Natural killer cell treated with Interleukin-12 subunit alpha and Interleukin-12 subunit beta and Interleukin-15 and Interleukin-18, amount 100 ng/mL, for 72 hours (primary cell): ENCODE measurements around the gene MRAP2. TPM values are rescaled to one million over a fixed set of nuclear protein-coding genes. Genes with fewer than 3 reads are reported as not detected.

Experiments used
- ATAC-seq, 2 donors: fragments of 150-1000 bp; cut with Tn5 transposase in 1 of 2; sonication (Bioruptor Pico), chemical (Tn5 transposase) in 1 of 2; 2 replicates each; pipeline ENCODE4 v1.10.0; 2021
- DNase-seq: peaks from one replicate; pipeline ENCODE4 v3.0.0; 2022; ENCODE audit warnings: low spot score
- H3K27ac Mint-ChIP-seq, 2 donors: 1 replicate in 1 of 2; 2 replicates in 1 of 2; pipeline ENCODE4 v1.8.0; 2022; ENCODE audit warnings: mixed read lengths in 2 of 2, mild to moderate bottlenecking in 1 of 2, moderate library complexity in 1 of 2
- H3K27me3 Mint-ChIP-seq, 2 donors: 1 replicate in 1 of 2; 2 replicates in 1 of 2; pipeline ENCODE4 v1.8.0; 2022; ENCODE audit warnings: mixed read lengths in 2 of 2
- H3K36me3 Mint-ChIP-seq: one replicate; pipeline ENCODE4 v1.8.0; 2022; ENCODE audit warnings: mixed read lengths
- H3K4me1 Mint-ChIP-seq, 2 donors: 1 replicate in 1 of 2; 2 replicates in 1 of 2; pipeline ENCODE4 v1.8.0; 2022; ENCODE audit warnings: low read depth in 2 of 2, mixed read lengths in 2 of 2, mild to moderate bottlenecking in 1 of 2
- H3K4me3 Mint-ChIP-seq: one replicate; pipeline ENCODE4 v1.8.0; 2022; ENCODE audit warnings: mixed read lengths
- H3K9me3 Mint-ChIP-seq: 2 replicates; pipeline ENCODE4 v1.8.0; 2022; ENCODE audit warnings: mixed read lengths
- total RNA-seq, 2 donors: library from RNA; stranded (reverse); gene quantifications; one replicate each; pipeline ENCODE4 v1.2.3, GENCODE V29; 2022

Gene MRAP2
- total RNA-seq, 2 donors from 2014 or later, result not detected

DNA sequence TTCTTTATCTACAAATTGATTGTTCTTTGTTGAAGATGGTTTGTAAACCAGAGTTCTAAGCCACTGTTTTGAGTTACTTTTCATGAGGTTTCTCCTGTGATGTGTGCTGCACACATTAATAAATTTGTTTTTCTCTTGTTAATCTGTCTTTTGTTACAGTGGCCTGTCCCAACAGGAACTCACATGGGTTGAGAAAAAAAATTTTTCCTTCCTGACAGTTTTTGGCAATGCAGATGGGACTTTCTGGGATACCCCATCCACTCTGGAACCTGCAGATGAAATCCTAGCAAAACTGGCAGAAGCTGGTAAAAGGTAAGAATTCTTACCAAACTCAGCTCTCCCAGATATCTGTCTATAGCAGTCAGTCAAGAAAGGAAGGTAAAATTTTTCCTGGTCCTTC is 105.7 kb downstream of the MRAP2 start:
- no peak overlapping the region for H3K4me3 Mint-ChIP-seq
- no peak overlapping the region for H3K27ac Mint-ChIP-seq
- no peaks in the 10 kb centered on the region for H3K27me3 Mint-ChIP-seq
- H3K9me3 Mint-ChIP-seq, result no peaks in the 10 kb centered on the region
- DNase-seq, result no peak
- no peaks in the 10 kb centered on the region for H3K4me1 Mint-ChIP-seq
- H3K36me3 Mint-ChIP-seq, result no peaks in the 10 kb centered on the region
- ATAC-seq, result no peak

Other genes with a start within 250 kb of the MRAP2 start
- gene RIPPLY2, start 180.4 kb upstream of the MRAP2 start, total RNA-seq, result not detected
- 10 to 100 TPM; 29.0 to 39.3 TPM for gene CYB5R4, start 174.1 kb upstream of the MRAP2 start, total RNA-seq
- 1 to 10 TPM; 6.9 to 9.8 TPM for gene CEP162, start 193.9 kb downstream of the MRAP2 start, total RNA-seq